Astrocyte (in vitro differentiated cells and primary cell): Measurements from ENCODE around the gene PPP3R1. TPM values are rescaled to one million over a fixed set of nuclear protein-coding genes. Genes with fewer than 3 reads are reported as not detected.

Source experiments
- DNase-seq: peaks from one replicate; pipeline ENCODE4 v3.0.0-alpha.2; 2010; ENCODE audit warnings: low read depth
- FAIRE-seq: peaks from 2 replicates; lab custom pipeline; 2011; peaks lifted over from hg19 to GRCh38; lab: Jason Lieb, UNC
- H2AFZ ChIP-seq: 2 replicates; pipeline ENCODE4 v1.6.0; 2012; ENCODE audit warnings: low read depth, low read length, inconsistent platforms
- H3K27ac ChIP-seq: 2 replicates; pipeline ENCODE4 v1.5.1; 2011; ENCODE audit warnings: low read depth, low read length, inconsistent platforms
- H3K27me3 ChIP-seq: 2 replicates; pipeline ENCODE4 v1.6.0; 2011; ENCODE audit warnings: low read length, inconsistent platforms; ENCODE audit not compliant: insufficient read depth
- H3K36me3 ChIP-seq: 2 replicates; pipeline ENCODE4 v1.5.1; 2011; ENCODE audit warnings: low read length, inconsistent platforms; ENCODE audit not compliant: insufficient read depth
- H3K4me1 ChIP-seq: 2 replicates; pipeline ENCODE4 v1.5.1; 2011; ENCODE audit warnings: low read length, inconsistent platforms; ENCODE audit not compliant: insufficient read depth
- H3K4me2 ChIP-seq: 2 replicates; pipeline ENCODE4 v1.6.0; 2012; ENCODE audit warnings: low read length, inconsistent platforms
- H3K4me3 ChIP-seq: 2 replicates; pipeline ENCODE4 v1.5.1; 2011; ENCODE audit warnings: low read depth, mild to moderate bottlenecking, low read length, inconsistent platforms; ENCODE audit not compliant: insufficient read depth
- H3K79me2 ChIP-seq: 2 replicates; pipeline ENCODE4 v1.6.0; 2012; ENCODE audit warnings: mild to moderate bottlenecking, low read length, inconsistent platforms; ENCODE audit not compliant: insufficient read depth
- H3K9ac ChIP-seq: 2 replicates; pipeline ENCODE4 v1.6.0; 2012; ENCODE audit warnings: mild to moderate bottlenecking, low read length, inconsistent platforms
- H3K9me3 ChIP-seq: 2 replicates; pipeline ENCODE4 v1.5.1; 2012; ENCODE audit warnings: low read depth, mild to moderate bottlenecking, low read length, inconsistent platforms; ENCODE audit not compliant: insufficient read depth
- H4K20me1 ChIP-seq: 2 replicates; pipeline ENCODE4 v1.6.0; 2012; ENCODE audit warnings: low read length, inconsistent platforms; ENCODE audit not compliant: insufficient read depth
- H3K27ac Mint-ChIP-seq: one replicate; pipeline ENCODE4 v1.8.0; 2021; ENCODE audit warnings: mild to moderate bottlenecking, mixed read lengths; ENCODE audit not compliant: unreplicated experiment
- H3K27me3 Mint-ChIP-seq: one replicate; pipeline ENCODE4 v1.8.0; 2021; ENCODE audit warnings: low read depth, mixed read lengths; ENCODE audit not compliant: unreplicated experiment
- H3K36me3 Mint-ChIP-seq: one replicate; pipeline ENCODE4 v1.8.0; 2021; ENCODE audit warnings: low read depth, mixed read lengths; ENCODE audit not compliant: unreplicated experiment
- H3K4me1 Mint-ChIP-seq: one replicate; pipeline ENCODE4 v1.8.0; 2021; ENCODE audit warnings: low read depth, mixed read lengths; ENCODE audit not compliant: unreplicated experiment
- H3K4me3 Mint-ChIP-seq: one replicate; pipeline ENCODE4 v1.8.0; 2021; ENCODE audit warnings: mild to moderate bottlenecking, moderate library complexity, mixed read lengths; ENCODE audit not compliant: unreplicated experiment
- H3K9me3 Mint-ChIP-seq: one replicate; pipeline ENCODE4 v1.8.0; 2021; ENCODE audit warnings: mild to moderate bottlenecking, mixed read lengths; ENCODE audit not compliant: unreplicated experiment
- EZH2 ChIP-seq: IDR thresholded peaks from 2 replicates; pipeline ENCODE4 v1.6.1; 2012; ENCODE audit warnings: mild to moderate bottlenecking, low read length, inconsistent platforms; ENCODE audit not compliant: insufficient read depth
- total RNA-seq: library from RNA; stranded (reverse); gene quantifications from 2 replicates; pipeline ENCODE4 v1.2.1, GENCODE V29; 2021
- TF ChIP-seq, protein P1 (sequence below): IDR thresholded peaks from 2 replicates; pipeline ENCODE4 v1.5.1; 2011; ENCODE audit warnings: low read depth, mild to moderate bottlenecking, inconsistent platforms, low read length, moderate library complexity; ENCODE audit not compliant: insufficient read depth

The PPP3R1 gene
- total RNA-seq, 1 donor from 2014 or later, result 80.6 TPM

DNA sequence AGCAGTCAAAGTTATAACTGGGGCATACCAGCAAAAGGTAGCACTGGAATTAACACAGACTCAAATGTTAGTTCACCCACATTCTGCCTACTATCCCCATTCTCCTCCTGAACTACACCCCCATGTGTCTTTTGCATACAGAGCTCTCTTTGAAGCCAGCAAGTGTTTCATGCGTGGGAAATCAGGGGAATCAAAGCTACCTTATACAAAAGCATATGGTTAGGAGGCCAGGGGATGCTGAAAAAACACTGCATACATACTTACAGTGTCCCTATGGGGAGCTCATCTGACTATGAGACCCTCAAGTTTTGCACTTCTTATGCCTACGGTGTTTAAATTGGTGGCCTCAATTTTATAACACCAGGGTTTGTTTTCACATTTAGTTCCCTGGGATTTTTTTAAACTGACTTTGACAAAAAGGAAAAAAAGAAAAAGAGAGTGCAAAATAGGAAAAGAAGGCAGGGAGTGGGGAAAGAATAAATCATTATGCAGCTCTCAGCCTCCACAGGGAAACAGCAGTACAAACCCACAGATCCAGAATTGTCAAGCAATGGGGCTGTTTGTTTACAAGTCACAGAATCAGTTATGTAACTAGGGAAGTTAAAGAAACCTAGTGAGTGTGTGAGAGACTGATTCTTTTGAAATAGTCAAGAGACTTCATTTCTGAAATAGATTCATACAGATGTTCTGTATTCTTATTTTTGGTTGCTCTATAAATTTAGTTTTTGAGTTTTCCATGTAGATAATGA lies 20.1 kb upstream of the PPP3R1 start:
- Histone ChIP-seq H3K27ac (no peak overlapping the region), H4K20me1 (no peaks in the 10 kb centered on the region), H3K4me1 (no peaks in the 10 kb centered on the region), H3K79me2 (no peaks in the 10 kb centered on the region), H3K4me3 (no peak overlapping the region), H3K9ac (no peak overlapping the region), H3K27me3 (no peaks in the 10 kb centered on the region), H2AFZ (no peak overlapping the region), H3K4me2 (no peak overlapping the region), H3K36me3 (no peaks in the 10 kb centered on the region), H3K9me3 (no peaks in the 10 kb centered on the region)
- Mint-ChIP-seq H3K4me1 (no peaks in the 10 kb centered on the region), H3K27me3 (peaks cover 2% of the 10 kb centered on the region), H3K4me3 (no peak overlapping the region), H3K27ac (no peak overlapping the region), H3K9me3 (no peaks in the 10 kb centered on the region), H3K36me3 (no peaks in the 10 kb centered on the region)
- no peak for DNase-seq
- TF ChIP-seq, protein P1, sequence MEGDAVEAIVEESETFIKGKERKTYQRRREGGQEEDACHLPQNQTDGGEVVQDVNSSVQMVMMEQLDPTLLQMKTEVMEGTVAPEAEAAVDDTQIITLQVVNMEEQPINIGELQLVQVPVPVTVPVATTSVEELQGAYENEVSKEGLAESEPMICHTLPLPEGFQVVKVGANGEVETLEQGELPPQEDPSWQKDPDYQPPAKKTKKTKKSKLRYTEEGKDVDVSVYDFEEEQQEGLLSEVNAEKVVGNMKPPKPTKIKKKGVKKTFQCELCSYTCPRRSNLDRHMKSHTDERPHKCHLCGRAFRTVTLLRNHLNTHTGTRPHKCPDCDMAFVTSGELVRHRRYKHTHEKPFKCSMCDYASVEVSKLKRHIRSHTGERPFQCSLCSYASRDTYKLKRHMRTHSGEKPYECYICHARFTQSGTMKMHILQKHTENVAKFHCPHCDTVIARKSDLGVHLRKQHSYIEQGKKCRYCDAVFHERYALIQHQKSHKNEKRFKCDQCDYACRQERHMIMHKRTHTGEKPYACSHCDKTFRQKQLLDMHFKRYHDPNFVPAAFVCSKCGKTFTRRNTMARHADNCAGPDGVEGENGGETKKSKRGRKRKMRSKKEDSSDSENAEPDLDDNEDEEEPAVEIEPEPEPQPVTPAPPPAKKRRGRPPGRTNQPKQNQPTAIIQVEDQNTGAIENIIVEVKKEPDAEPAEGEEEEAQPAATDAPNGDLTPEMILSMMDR, result no peak
- no peak for FAIRE-seq

DNA sequence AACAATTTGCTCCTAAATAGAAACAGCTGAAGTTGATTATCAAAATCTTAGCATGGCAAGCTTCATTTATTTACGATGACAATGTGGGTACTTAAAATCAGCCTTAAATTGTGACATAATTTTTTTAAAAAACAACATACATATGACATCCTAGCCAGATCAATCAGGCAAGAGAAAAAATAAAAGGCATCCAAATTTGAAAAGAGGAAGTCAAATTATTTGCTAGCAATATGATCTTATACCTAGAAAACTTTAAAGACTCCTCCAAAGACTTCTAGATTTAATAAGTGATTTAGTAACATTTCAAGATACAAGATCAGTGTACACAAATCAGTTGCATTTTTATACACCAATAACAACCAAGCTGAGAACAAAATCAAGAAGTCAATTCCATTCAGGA lies 14.3 kb upstream of the PPP3R1 start:
- H3K36me3 ChIP-seq, result no peaks in the 10 kb centered on the region
- H3K27me3 ChIP-seq, result no peaks in the 10 kb centered on the region
- H3K4me3 ChIP-seq, result no peak overlapping the region
- Mint-ChIP-seq H3K36me3 (no peaks in the 10 kb centered on the region), H3K27me3 (peaks cover 2% of the 10 kb centered on the region), H3K4me1 (no peaks in the 10 kb centered on the region), H3K9me3 (no peaks in the 10 kb centered on the region), H3K27ac (no peak overlapping the region), H3K4me3 (no peak overlapping the region)
- H3K9ac ChIP-seq, result no peak overlapping the region
- DNase-seq (no peak), FAIRE-seq (no peak)
- H4K20me1 ChIP-seq, result no peaks in the 10 kb centered on the region
- H2AFZ ChIP-seq, result no peak overlapping the region
- no peak overlapping the region for H3K27ac ChIP-seq
- H3K4me1 ChIP-seq, result no peaks in the 10 kb centered on the region
- H3K9me3 ChIP-seq, result no peaks in the 10 kb centered on the region
- H3K79me2 ChIP-seq, result no peaks in the 10 kb centered on the region
- TF ChIP-seq EZH2, result no peak
- TF ChIP-seq, protein P1, result no peak
- no peak overlapping the region for H3K4me2 ChIP-seq

DNA sequence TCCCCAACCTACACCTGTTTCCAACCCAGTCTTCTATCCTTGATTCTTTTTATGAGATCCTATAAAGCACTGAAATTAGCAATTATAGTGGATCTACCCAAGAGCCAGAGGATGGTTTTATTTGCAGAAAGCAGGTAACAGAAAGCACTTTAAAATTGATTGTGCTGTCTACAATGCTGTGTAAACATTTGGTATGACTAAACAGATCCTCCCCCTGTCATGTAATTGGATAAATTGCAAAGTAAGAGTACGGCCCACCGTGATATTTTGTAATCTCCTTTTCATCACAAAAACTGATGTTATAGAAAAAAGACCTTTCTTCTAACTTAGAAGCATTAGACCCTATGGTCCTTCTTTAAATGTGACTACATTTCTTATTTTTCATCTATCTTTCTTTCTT lies 11.3 kb upstream of the PPP3R1 start:
- no peak overlapping the region for H3K4me3 Mint-ChIP-seq
- H3K4me1 ChIP-seq, result peaks cover 3% of the 10 kb centered on the region
- H3K4me2 ChIP-seq, result no peak overlapping the region
- no peaks in the 10 kb centered on the region for H3K4me1 Mint-ChIP-seq
- TF ChIP-seq, protein P1, result no peak
- no peak for TF ChIP-seq EZH2
- no peaks in the 10 kb centered on the region for H3K27me3 ChIP-seq
- no peaks in the 10 kb centered on the region for H3K79me2 ChIP-seq
- no peak overlapping the region for H3K27ac ChIP-seq
- FAIRE-seq (no peak), DNase-seq (no peak)
- H3K9me3 ChIP-seq, result no peaks in the 10 kb centered on the region
- no peaks in the 10 kb centered on the region for H4K20me1 ChIP-seq
- H3K27ac Mint-ChIP-seq, result no peak overlapping the region
- no peaks in the 10 kb centered on the region for H3K9me3 Mint-ChIP-seq
- H2AFZ ChIP-seq, result no peak overlapping the region
- no peaks in the 10 kb centered on the region for H3K36me3 Mint-ChIP-seq
- no peaks in the 10 kb centered on the region for H3K27me3 Mint-ChIP-seq
- no peak overlapping the region for H3K9ac ChIP-seq
- H3K36me3 ChIP-seq, result no peaks in the 10 kb centered on the region
- no peak overlapping the region for H3K4me3 ChIP-seq
